ENCODE results near the gene GTPBP4. TPM values are rescaled to one million over a fixed set of nuclear protein-coding genes. Genes with fewer than 3 reads are reported as not detected.
A peak's percentile ranks its signal among the peaks of the same experiment; 100 is the strongest.

GTPBP4 gene
- total RNA-seq, 4 donors from 2014 or later = 14.4 to 37.2 (median 28.5) TPM

- Histone ChIP-seq H3K4me1 (peaks cover 49% of the 10 kb centered on the region), H3K36me3 (peaks cover 7% of the 10 kb centered on the region), H3K4me3 (peak overlapping the region; percentile 70), H3K27ac (peak overlapping the region; percentile 97), H3K9me3 (no peaks in the 10 kb centered on the region), H3K27me3 (no peaks in the 10 kb centered on the region)
- DNase-seq (ENCODE audit: low spot score in 2 of 2) = no peak
- under 1% methylated on average over 23 of the region's 37 CpGs for WGBS
- TF ChIP-seq EP300 (IDR thresholded peaks at IDR 0.05) (no peak), POLR2A (IDR thresholded peaks at IDR 0.05) (no peak), POLR2AphosphoS5 (IDR thresholded peaks at IDR 0.05) (peak in 1 of 3 donors; percentile 7), CTCF (IDR thresholded peaks at IDR 0.05) (no peak)
Observed at GRCh38 chr10:1048349-1048731, 60.1 kb downstream of the GTPBP4 start.

GRCh38 chr10:1048732-1049424 is 60.6 kb downstream of the GTPBP4 start, which contains the start of gene IDI1:
Gene IDI1 (minus strand): TSS chr10:1049119. CDS start chr10:1049003, 116 bp downstream.
- Histone ChIP-seq H3K9me3 (no peaks in the 10 kb centered on the region), H3K4me3 (peak within 1 kb of the TSS; percentile 70), H3K27ac (peak within 1 kb of the TSS; percentile 97), H3K27me3 (no peaks in the 10 kb centered on the region), H3K4me1 (peaks cover 53% of the 10 kb centered on the region), H3K36me3 (peaks cover 12% of the 10 kb centered on the region)
- peak; percentile 98 to 99 for DNase-seq (ENCODE audit: low spot score in 2 of 2)
- TF ChIP-seq POLR2AphosphoS5 (IDR thresholded peaks at IDR 0.05) = peak in 2 of 3 donors; percentile 85 to 91
- TF ChIP-seq CTCF (IDR thresholded peaks at IDR 0.05) = no peak
- peak; percentile 80 to 97 for TF ChIP-seq POLR2A (IDR thresholded peaks at IDR 0.05)
- no CpG with 5 or more reads among the region's 83 CpGs for WGBS

GRCh38 chr10:1049425-1049958 is 61.3 kb downstream of the GTPBP4 start:
- H3K27me3 ChIP-seq = no peaks in the 10 kb centered on the region
- peaks cover 13% of the 10 kb centered on the region for H3K36me3 ChIP-seq
- peaks cover 54% of the 10 kb centered on the region for H3K4me1 ChIP-seq
- under 1% methylated on average over 30 of the region's 34 CpGs for WGBS
- H3K4me3 ChIP-seq = peak overlapping the region; percentile 70
- TF ChIP-seq CTCF (IDR thresholded peaks at IDR 0.05) (no peak), POLR2A (IDR thresholded peaks at IDR 0.05) (no peak), POLR2AphosphoS5 (IDR thresholded peaks at IDR 0.05) (no peak), EP300 (IDR thresholded peaks at IDR 0.05) (no peak)
- DNase-seq (ENCODE audit: low spot score in 2 of 2) = no peak
- H3K9me3 ChIP-seq = no peaks in the 10 kb centered on the region
- H3K27ac ChIP-seq = peak overlapping the region; percentile 97

- Histone ChIP-seq H3K9me3 (no peaks in the 10 kb centered on the region), H3K27me3 (no peaks in the 10 kb centered on the region), H3K36me3 (peaks cover 13% of the 10 kb centered on the region), H3K4me3 (peak overlapping the region; percentile 70), H3K27ac (peak overlapping the region; percentile 97), H3K4me1 (peaks cover 56% of the 10 kb centered on the region)
- DNase-seq (ENCODE audit: low spot score in 2 of 2) = no peak
- 27% methylated on average over 5 of the region's 5 CpGs for WGBS
- TF ChIP-seq EP300 (IDR thresholded peaks at IDR 0.05) = no peak
- no peak for TF ChIP-seq CTCF (IDR thresholded peaks at IDR 0.05)
- TF ChIP-seq POLR2A (IDR thresholded peaks at IDR 0.05) = no peak
- no peak for TF ChIP-seq POLR2AphosphoS5 (IDR thresholded peaks at IDR 0.05)
Observed at GRCh38 chr10:1050145-1050544, 61.9 kb downstream of the GTPBP4 start.

- Histone ChIP-seq H3K4me1 (peaks cover 56% of the 10 kb centered on the region), H3K27ac (peak overlapping the region; percentile 97), H3K36me3 (peaks cover 13% of the 10 kb centered on the region), H3K9me3 (no peaks in the 10 kb centered on the region), H3K4me3 (peak overlapping the region; percentile 70), H3K27me3 (no peaks in the 10 kb centered on the region)
- no peak for DNase-seq (ENCODE audit: low spot score in 2 of 2)
- no peak for TF ChIP-seq POLR2A (IDR thresholded peaks at IDR 0.05)
- no peak for TF ChIP-seq EP300 (IDR thresholded peaks at IDR 0.05)
- no peak for TF ChIP-seq CTCF (IDR thresholded peaks at IDR 0.05)
- no peak for TF ChIP-seq POLR2AphosphoS5 (IDR thresholded peaks at IDR 0.05)
- WGBS = 44% methylated on average over 4 of the region's 4 CpGs
Observed at GRCh38 chr10:1050554-1050953, 62.3 kb downstream of the GTPBP4 start.
